Astrocyte of the cerebellum (primary cell): ENCODE results near the gene IL4.
A peak's percentile ranks its signal among the peaks of the same experiment; 100 is the strongest.

Experiments
- DNase-seq: peaks from one replicate; pipeline ENCODE4 v3.0.0-alpha.2; 2011; ENCODE audit warnings: low read depth
- H3K4me3 ChIP-seq: 2 replicates; pipeline ENCODE4 v1.5.1; 2011; ENCODE audit warnings: mild to moderate bottlenecking, low read depth, low read length, moderate library complexity
- CTCF ChIP-seq: IDR thresholded peaks from 2 replicates; pipeline ENCODE4 v1.5.1; 2012; ENCODE audit warnings: low read length, low read depth, moderate library complexity, mild to moderate bottlenecking; ENCODE audit errors: missing control alignments
- in situ Hi-C: cut with HindIII; loops from 2 replicates; pipeline ENCODE4 v1.10.0; 2017; ENCODE audit warnings: low sequenced_read_pairs

IL4 gene

GRCh38 chr5:132692632-132692967 is 18.8 kb downstream of the IL4 start:
- no peak for TF ChIP-seq CTCF
- in situ Hi-C loops = no loop called here
- no peak for DNase-seq
- no peak overlapping the region for H3K4me3 ChIP-seq

GRCh38 chr5:132695956-132696355 is 22.2 kb downstream of the IL4 start:
- no peak for TF ChIP-seq CTCF
- DNase-seq = no peak
- no peak overlapping the region for H3K4me3 ChIP-seq
- in situ Hi-C loops = no loop called here

- no peak overlapping the region for H3K4me3 ChIP-seq
- in situ Hi-C loops = no loop called here
- TF ChIP-seq CTCF = no peak
- no peak for DNase-seq
Measured at GRCh38 chr5:132704875-132705274, 31.1 kb downstream of the IL4 start.

GRCh38 chr5:132708645-132709044 is 34.9 kb downstream of the IL4 start:
- no peak for DNase-seq
- no peak overlapping the region for H3K4me3 ChIP-seq
- TF ChIP-seq CTCF = no peak
- in situ Hi-C loops = no loop called here

- TF ChIP-seq CTCF = peak; percentile 15
- in situ Hi-C loops = no loop called here
- no peak for DNase-seq
- H3K4me3 ChIP-seq = no peak overlapping the region
Measured at GRCh38 chr5:132714456-132715307, 40.9 kb downstream of the IL4 start.

- H3K4me3 ChIP-seq = no peak overlapping the region
- DNase-seq = no peak
- no peak for TF ChIP-seq CTCF
- in situ Hi-C loops = no loop called here
Measured at GRCh38 chr5:132718544-132719312, 44.9 kb downstream of the IL4 start.
